Activated CD4-positive, CD25-positive, alpha-beta regulatory T cell treated with anti-CD3 and anti-CD28 coated beads, Interleukin-2, amount 50 U/mL, for 16 hours (primary cell): Measurements from ENCODE around the gene LRP5.
"Not testable (repeated sequence)": the region's sequence is repeated elsewhere in the genome, so short reads cannot be mapped to it uniquely, and the experiment has no call there.

Experiments used
- DNase-seq: peaks from one replicate; pipeline ENCODE4 v3.0.0-alpha.2; 2020; ENCODE audit warnings: low read depth, low spot score

The LRP5 gene

GRCh38 chr11:68440224-68440623 lies 127.8 kb downstream of the LRP5 start:
- no peak for DNase-seq

- no peak for DNase-seq
Observed at GRCh38 chr11:68441466-68442230, 129.3 kb downstream of the LRP5 start.

GRCh38 chr11:68442433-68442832 lies 130.0 kb downstream of the LRP5 start:
- no peak for DNase-seq

- no peak for DNase-seq
Observed at GRCh38 chr11:68444566-68444965, 132.2 kb downstream of the LRP5 start.

GRCh38 chr11:68445531-68446035 lies 133.2 kb downstream of the LRP5 start:
- no peak for DNase-seq

- no peak for DNase-seq
Observed at GRCh38 chr11:68446046-68446725, 133.8 kb downstream of the LRP5 start.

- DNase-seq = peak; percentile 54
Observed at GRCh38 chr11:68447015-68447801, 134.8 kb downstream of the LRP5 start.

- not testable (repeated sequence) for DNase-seq
Observed at GRCh38 chr11:68447914-68448313, 135.5 kb downstream of the LRP5 start.

GRCh38 chr11:68448604-68449011 lies 136.2 kb downstream of the LRP5 start:
- DNase-seq = no peak

GRCh38 chr11:68449951-68450350 lies 137.6 kb downstream of the LRP5 start:
- no peak for DNase-seq

GRCh38 chr11:68450711-68451110 lies 138.3 kb downstream of the LRP5 start:
- DNase-seq = no peak

- DNase-seq = no peak
Observed at GRCh38 chr11:68454767-68455166, 142.4 kb downstream of the LRP5 start.

- no peak for DNase-seq
Observed at GRCh38 chr11:68455485-68455884, 143.1 kb downstream of the LRP5 start.

GRCh38 chr11:68457216-68457897 lies 145.0 kb downstream of the LRP5 start:
- no peak for DNase-seq

GRCh38 chr11:68457898-68458249 lies 145.5 kb downstream of the LRP5 start:
- no peak for DNase-seq

GRCh38 chr11:68458340-68458739 lies 145.9 kb downstream of the LRP5 start:
- not testable (repeated sequence) for DNase-seq

GRCh38 chr11:68459886-68460740 lies 147.7 kb downstream of the LRP5 start:
- peak; percentile 93 for DNase-seq

- no peak for DNase-seq
Observed at GRCh38 chr11:68460741-68461574, 148.6 kb downstream of the LRP5 start, which contains the start of gene PPP6R3. Gene PPP6R3 (plus strand): TSS chr11:68460752. CDS start chr11:68537665, 76,913 bp downstream.

GRCh38 chr11:68461575-68461917 lies 149.2 kb downstream of the LRP5 start:
- no peak for DNase-seq

- DNase-seq = no peak
Observed at GRCh38 chr11:68463714-68464113, 151.3 kb downstream of the LRP5 start.
